ENCODE measurements around the gene ATP10A. TPM values are rescaled to one million over a fixed set of nuclear protein-coding genes. Genes with fewer than 3 reads are reported as not detected.

Gene ATP10A
- polyA plus RNA-seq, 1 of the 3 experiments (the other 2 are of a cell fraction) = not detected

GRCh38 chr15:25792128-25792527 lies 71.0 kb downstream of the ATP10A start:
- Histone ChIP-seq H4K20me1 (ENCODE audit: insufficient read depth) (no peaks in the 10 kb centered on the region), H3K9ac (no peak overlapping the region), H3K36me3 (replicated peaks in 1 of 2; ENCODE audit: control insufficient read depth in 1 of 2, insufficient read depth in 2 of 2, low read length in 1 of 2) (no peaks in the 10 kb centered on the region), H3K79me2 (ENCODE audit: insufficient read depth) (no peaks in the 10 kb centered on the region), H3F3A (replicated peaks; ENCODE audit: insufficient read depth) (no peaks in the 10 kb centered on the region), H3K9me3 (no peaks in the 10 kb centered on the region), H3K9me2 (no peaks in the 10 kb centered on the region), H2AFZ (ENCODE audit: low read depth) (no peak overlapping the region), H3K4me1 (ENCODE audit: control insufficient read depth in 1 of 2, insufficient read depth in 2 of 2, low read depth in 1 of 2, low read length in 1 of 2) (peaks cover 0 to 4% of the 10 kb centered on the region in 2 experiments; a peak in 1 of 4 replicates), H3K4me2 (no peak overlapping the region), H3K4me3 (ENCODE audit: low read depth in 2 of 2, low read length in 1 of 2) (no peak overlapping the region), H3K27me3 (ENCODE audit: insufficient read depth) (no peaks in the 10 kb centered on the region), H3K27ac (ENCODE audit: low read depth in 2 of 2, low read length in 1 of 2) (no peak overlapping the region)
- 80% methylated on average over 1 of the region's 3 CpGs for WGBS (ENCODE audit: low lambda C conversion rate)
- no peak for DNase-seq
- TF ChIP-seq GABPA (IDR thresholded peaks at IDR 0.05; ENCODE audit: low read depth) = no peak
- TF ChIP-seq ELF1 (IDR thresholded peaks at IDR 0.05) = no peak
- no peak for TF ChIP-seq GATA2 (CRISPR knock-in tag; IDR thresholded peaks at IDR 0.05)
- TF ChIP-seq MXI1 (IDR thresholded peaks at IDR 0.05; ENCODE audit: low read depth, low read length) = no peak
- TF ChIP-seq EZH2phosphoT487 (IDR thresholded peaks at IDR 0.05; ENCODE audit: borderline replicate concordance, low read depth) = no peak
- TF ChIP-seq EP300 (IDR thresholded peaks at IDR 0.05; ENCODE audit: borderline replicate concordance in 1 of 2, low read depth in 1 of 2, low read length in 1 of 2) = no peak
- no peak for TF ChIP-seq RCOR1 (IDR thresholded peaks at IDR 0.05; ENCODE audit: low read length)
- TF ChIP-seq FOXM1 (IDR thresholded peaks at IDR 0.05; ENCODE audit: low read depth) = no peak
- no peak for TF ChIP-seq IRF3 (IDR thresholded peaks at IDR 0.05; ENCODE audit: low read depth, low read length)
- no peak for TF ChIP-seq CTCF (IDR thresholded peaks at IDR 0.05)
- no peak for TF ChIP-seq RFX5 (IDR thresholded peaks at IDR 0.05; ENCODE audit: low read length)
- no peak for TF ChIP-seq NFIC (IDR thresholded peaks at IDR 0.05; ENCODE audit: borderline replicate concordance)
- no peak for TF ChIP-seq CHD2 (IDR thresholded peaks at IDR 0.05; ENCODE audit: low read length, partially characterized antibody)
- TF ChIP-seq RXRA (IDR thresholded peaks at IDR 0.05; ENCODE audit: borderline replicate concordance, low read depth) = no peak
- TF ChIP-seq RAD21 (IDR thresholded peaks at IDR 0.05; ENCODE audit: low read length) = no peak
- TF ChIP-seq TEAD4 (IDR thresholded peaks at IDR 0.05; ENCODE audit: borderline replicate concordance, insufficient read depth) = no peak
- no peak for TF ChIP-seq SMC3 (IDR thresholded peaks at IDR 0.05; ENCODE audit: low read depth, low read length)
- TF ChIP-seq PBX3 (IDR thresholded peaks at IDR 0.05) = no peak
- no peak for TF ChIP-seq FOSL2 (IDR thresholded peaks at IDR 0.05; ENCODE audit: borderline replicate concordance, low read depth)
- ChIA-PET POLR2A (no interaction called here), CTCF (no interaction called here)
